Pancreas (tissue), 10 donors: ENCODE measurements around the gene DAB2IP. TPM values are rescaled to one million over a fixed set of nuclear protein-coding genes. Genes with fewer than 3 reads are reported as not detected.

Experiments used
- ATAC-seq, 4 donors: fragments of 200-7000 bp; cut with Tn5 transposase; one replicate each; pipeline versions ENCODE4 v1.8.0 to v1.9.1; 2020; ENCODE audit warnings: mild to moderate bottlenecking in 4 of 4, moderate library complexity in 4 of 4
- DNase-seq, 6 donors: peaks; one replicate each; pipeline ENCODE4 v3.0.0-alpha.2; 2020
- FAIRE-seq: peaks from 2 replicates; lab custom pipeline; 2012; peaks lifted over from hg19 to GRCh38; lab: Jason Lieb, UNC
- H3K27ac ChIP-seq, 4 donors: fragments of 200-600 bp; sonication (generic); 1 replicate in 3 of 4; 2 replicates in 1 of 4; pipeline versions ENCODE4 v1.5.0 to v1.8.0; 2020
- H3K27me3 ChIP-seq, 4 donors: fragments of 200-600 bp; one replicate each; pipeline ENCODE4 v1.8.0; 2021
- H3K36me3 ChIP-seq, 3 donors: fragments of 200-600 bp; sonication (generic) in 1 of 3; one replicate each; pipeline versions ENCODE4 v1.5.0 to v1.8.0; 2020 to 2021
- H3K4me1 ChIP-seq, 3 donors: fragments of 200-600 bp; one replicate each; pipeline ENCODE4 v1.8.0; 2021
- H3K4me3 ChIP-seq, 4 donors: fragments of 200-600 bp; sonication (generic) in 2 of 4; one replicate each; pipeline versions ENCODE4 v1.5.0 to v1.8.0; 2020 to 2021
- H3K9me3 ChIP-seq, 4 donors: fragments of 200-600 bp; one replicate each; pipeline ENCODE4 v1.8.0; 2021
- CTCF ChIP-seq, 4 donors: fragments of 200-600 bp; sonication (generic) in 3 of 4; IDR thresholded peaks; one replicate each; pipeline versions ENCODE4 v1.5.0 to v1.8.0; 2021; ENCODE audit warnings: antibody characterized with exemption in 4 of 4
- WGBS, 2 donors: extraction: QIAGEN DNeasy Blood & Tissue Kit; methylation state at CpG; one replicate each; pipeline ENCODE4 v1.1.7; 2013; 5-methylcytosine and 5-hydroxymethylcytosine counted together
- intact Hi-C, 3 donors: fragments of 100-400 bp; cut with DNase I; formaldehyde crosslinking; loops; one replicate each; pipeline versions ENCODE4 v1.11.1 to v1.14.2; 2022
- polyA plus RNA-seq, 2 donors: library from polyadenylated mRNA; stranded (reverse); fragments of 200-250 nt; gene quantifications; one replicate each; pipeline ENCODE4 v1.2.3, GENCODE V29; 2013
- total RNA-seq, 6 donors: library from RNA; stranded (reverse); fragmentation: NEBNext Ultra II Directional in 4 of 6; extraction: Animal tissue kit (Norgen Biotek cat#: 25700) in 4 of 6; gene quantifications; one replicate each; pipeline versions ENCODE4 v1.2.1 to v1.2.4, GENCODE V29; 2021 to 2023
- donor health status: healthy with polysubstance abuse.
- donor health status: DM: no; HTN: no; CAD: no; lungs with moderate emphysema.
- donor health status: DM: no; HTN: no; CAD: no.
- donor health status: control.
- donor health status: control.
- donor health status: Bipolar disorder and iron deficiency.
- donor health status: DM: yes; HTN: yes; CAD: no.
- donor health status: DM: no; HTN: no; CAD: no.
- donor health status: DM: no; HTN: no; CAD: no.
- donor health status: DM: yes; HTN: yes; CAD: no.

DAB2IP gene
- total and polyA plus RNA-seq, 8 donors, result 14.7 to 52.1 (median 25.3) TPM

- no peaks in the 10 kb centered on the region for H3K9me3 ChIP-seq
- peak; percentile 35 to 62 (median 56) for ATAC-seq
- no peaks in the 10 kb centered on the region for H3K4me1 ChIP-seq
- DNase-seq, result peak in 4 of 6 donors; percentile 51 to 84 (median 69)
- WGBS, 2 donors, result 58 to 66% methylated on average over 19 of the region's 19 CpGs
- peak in 3 of 4 donors; percentile 26 to 50 (median 33) for TF ChIP-seq CTCF (IDR thresholded peaks at IDR 0.05)
- H3K27me3 ChIP-seq, result no peaks in the 10 kb centered on the region
- intact Hi-C loops, result loop anchor here in 1 of 3 donors (5.0 kb wide), 2 partner anchors 132 to 303 kb away; no protein-coding TSS in a partner anchor
- no peak overlapping the region for H3K27ac ChIP-seq
- no peak for FAIRE-seq
- H3K36me3 ChIP-seq, result peaks cover 0 to 6% (median 0%) of the 10 kb centered on the region in 3 donors
- no peak overlapping the region for H3K4me3 ChIP-seq
Observed at GRCh38 chr9:121684381-121685145, 33.1 kb downstream of the DAB2IP start.

DNA sequence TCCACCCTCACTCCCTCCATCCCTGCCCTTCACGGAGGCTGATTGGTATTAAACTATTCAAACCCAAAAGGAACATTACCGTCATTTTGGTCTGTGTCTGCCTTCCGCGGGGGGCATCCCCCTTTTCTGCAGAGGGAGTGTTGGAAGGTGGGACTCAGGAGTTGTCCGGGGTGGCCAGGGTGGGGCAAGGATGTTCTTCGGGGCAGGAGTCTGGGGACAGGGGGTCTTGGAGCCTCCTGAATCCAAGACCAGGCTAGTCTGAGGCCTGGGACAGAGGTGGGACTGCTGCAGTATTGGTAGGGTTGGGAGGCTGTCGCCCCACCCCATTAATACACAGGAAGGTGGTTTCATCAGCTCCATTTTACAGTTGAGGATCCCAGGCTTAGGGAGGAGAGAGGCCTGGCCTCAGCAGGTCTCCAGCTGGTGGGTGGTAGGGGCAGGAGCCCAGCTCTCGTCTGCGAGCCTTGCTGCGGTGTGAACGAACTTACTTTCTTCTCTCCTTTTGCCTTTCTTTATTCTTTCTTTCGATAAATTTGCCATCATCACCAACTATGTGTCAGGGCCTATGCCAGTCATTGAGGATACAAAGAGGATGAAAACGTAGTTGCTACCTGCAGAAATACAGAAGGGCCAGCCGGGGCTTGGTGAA is 33.8 kb downstream of the DAB2IP start:
- no peak overlapping the region for H3K27ac ChIP-seq
- no peaks in the 10 kb centered on the region for H3K27me3 ChIP-seq
- H3K36me3 ChIP-seq, result peaks cover 0 to 6% (median 0%) of the 10 kb centered on the region in 3 donors
- no peak for ATAC-seq
- TF ChIP-seq CTCF (IDR thresholded peaks at IDR 0.05), result no peak
- FAIRE-seq, result no peak
- no peaks in the 10 kb centered on the region for H3K9me3 ChIP-seq
- no peak overlapping the region for H3K4me3 ChIP-seq
- H3K4me1 ChIP-seq, result no peaks in the 10 kb centered on the region
- intact Hi-C loops, result loop anchor here in 1 of 3 donors (5.0 kb wide), 2 partner anchors 133 to 302 kb away; no protein-coding TSS in a partner anchor
- peak in 1 of 6 donors; percentile 30 for DNase-seq
- 84% methylated on average over 14 of the region's 14 CpGs for WGBS, 2 donors

GRCh38 chr9:121685795-121686377 is 34.5 kb downstream of the DAB2IP start:
- no peaks in the 10 kb centered on the region for H3K9me3 ChIP-seq
- intact Hi-C loops, result loop anchor here in 1 of 3 donors (5.0 kb wide), 2 partner anchors 134 to 301 kb away; no protein-coding TSS in a partner anchor
- 95 to 98% methylated on average over 3 of the region's 3 CpGs for WGBS, 2 donors
- FAIRE-seq (no peak), DNase-seq (peak in 1 of 6 donors; percentile 27), ATAC-seq (no peak)
- TF ChIP-seq CTCF (IDR thresholded peaks at IDR 0.05), result no peak
- H3K36me3 ChIP-seq, result peaks cover 0 to 6% (median 0%) of the 10 kb centered on the region in 3 donors
- no peaks in the 10 kb centered on the region for H3K27me3 ChIP-seq
- no peaks in the 10 kb centered on the region for H3K4me1 ChIP-seq
- H3K4me3 ChIP-seq, result no peak overlapping the region
- no peak overlapping the region for H3K27ac ChIP-seq

GRCh38 chr9:121686930-121687541 is 35.6 kb downstream of the DAB2IP start:
- no peaks in the 10 kb centered on the region for H3K36me3 ChIP-seq
- no peaks in the 10 kb centered on the region for H3K9me3 ChIP-seq
- H3K4me1 ChIP-seq, result no peaks in the 10 kb centered on the region
- H3K27me3 ChIP-seq, result no peaks in the 10 kb centered on the region
- WGBS, 2 donors, result 41 to 46% methylated on average over 3 of the region's 3 CpGs
- intact Hi-C loops, result loop anchor here in 1 of 3 donors (5.0 kb wide), 2 partner anchors 135 to 300 kb away; no protein-coding TSS in a partner anchor
- peak; percentile 82 to 94 (median 89) for ATAC-seq
- H3K4me3 ChIP-seq, result no peak overlapping the region
- H3K27ac ChIP-seq, result no peak overlapping the region
- FAIRE-seq, result no peak
- peak; percentile 71 to 84 (median 74) for TF ChIP-seq CTCF (IDR thresholded peaks at IDR 0.05)
- DNase-seq, result peak in 5 of 6 donors; percentile 58 to 89 (median 79)
